Activated T-helper 17 cell treated with anti-CD3 and anti-CD28 coated beads, Interleukin-2, amount 50 U/mL, for 72 hours (primary cell): ENCODE measurements around the gene GID8. TPM values are rescaled to one million over a fixed set of nuclear protein-coding genes. Genes with fewer than 3 reads are reported as not detected.
"Not testable (repeated sequence)": the region's sequence is repeated elsewhere in the genome, so short reads cannot be mapped to it uniquely, and the experiment has no call there.

ENCODE experiments used
- ATAC-seq: fragments of 150-1000 bp; cut with Tn5 transposase; replicated peaks from 2 replicates; pipeline ENCODE4 v1.10.0; 2021; ENCODE audit warnings: mild to moderate bottlenecking, moderate library complexity
- H3K27ac Mint-ChIP-seq: one replicate; pipeline ENCODE4 v1.8.0; 2022; ENCODE audit warnings: mixed read lengths
- H3K27me3 Mint-ChIP-seq: one replicate; pipeline ENCODE4 v1.8.0; 2022; ENCODE audit warnings: mixed read lengths
- H3K36me3 Mint-ChIP-seq: one replicate; pipeline ENCODE4 v1.8.0; 2022; ENCODE audit warnings: low read depth, mild to moderate bottlenecking, mixed read lengths
- H3K4me1 Mint-ChIP-seq: one replicate; pipeline ENCODE4 v1.8.0; 2022; ENCODE audit warnings: mixed read lengths
- H3K4me3 Mint-ChIP-seq: one replicate; pipeline ENCODE4 v1.8.0; 2022; ENCODE audit warnings: mild to moderate bottlenecking, mixed read lengths
- H3K9me3 Mint-ChIP-seq: one replicate; pipeline ENCODE4 v1.8.0; 2022; ENCODE audit warnings: mixed read lengths
- total RNA-seq, 2 donors: library from RNA; stranded (reverse); gene quantifications; one replicate each; pipeline ENCODE4 v1.2.3, GENCODE V29; 2022

Gene GID8
- total RNA-seq, 2 donors from 2014 or later = 32.7 to 34.6 TPM

GRCh38 chr20:62960446-62961309 lies 22.7 kb downstream of the GID8 start:
- not testable (repeated sequence) for H3K36me3 Mint-ChIP-seq, H3K27me3 Mint-ChIP-seq, H3K9me3 Mint-ChIP-seq, ATAC-seq, H3K4me1 Mint-ChIP-seq, H3K4me3 Mint-ChIP-seq, H3K27ac Mint-ChIP-seq

- H3K27ac Mint-ChIP-seq = no peak overlapping the region
- no peaks in the 10 kb centered on the region for H3K9me3 Mint-ChIP-seq
- no peaks in the 10 kb centered on the region for H3K27me3 Mint-ChIP-seq
- no peak for ATAC-seq
- no peak overlapping the region for H3K4me3 Mint-ChIP-seq
- H3K36me3 Mint-ChIP-seq = no peaks in the 10 kb centered on the region
- no peaks in the 10 kb centered on the region for H3K4me1 Mint-ChIP-seq
Observed at GRCh38 chr20:62961310-62961783, 23.4 kb downstream of the GID8 start.

GRCh38 chr20:62961799-62962198 lies 23.9 kb downstream of the GID8 start:
- no peak overlapping the region for H3K4me3 Mint-ChIP-seq
- ATAC-seq = no peak
- H3K27ac Mint-ChIP-seq = no peak overlapping the region
- no peaks in the 10 kb centered on the region for H3K36me3 Mint-ChIP-seq
- no peaks in the 10 kb centered on the region for H3K4me1 Mint-ChIP-seq
- H3K27me3 Mint-ChIP-seq = no peaks in the 10 kb centered on the region
- H3K9me3 Mint-ChIP-seq = no peaks in the 10 kb centered on the region

GRCh38 chr20:62962221-62962879 lies 24.4 kb downstream of the GID8 start:
- Mint-ChIP-seq H3K27me3 (no peaks in the 10 kb centered on the region), H3K4me3 (no peak overlapping the region), H3K36me3 (no peaks in the 10 kb centered on the region), H3K4me1 (no peaks in the 10 kb centered on the region), H3K27ac (no peak overlapping the region), H3K9me3 (no peaks in the 10 kb centered on the region)
- ATAC-seq = no peak

- Mint-ChIP-seq H3K36me3 (no peaks in the 10 kb centered on the region), H3K27ac (no peak overlapping the region), H3K4me3 (no peak overlapping the region), H3K27me3 (no peaks in the 10 kb centered on the region), H3K9me3 (no peaks in the 10 kb centered on the region), H3K4me1 (no peaks in the 10 kb centered on the region)
- ATAC-seq = no peak
Observed at GRCh38 chr20:62962891-62963613, 25.1 kb downstream of the GID8 start.

- Mint-ChIP-seq H3K9me3 (no peaks in the 10 kb centered on the region), H3K27me3 (no peaks in the 10 kb centered on the region), H3K36me3 (no peaks in the 10 kb centered on the region), H3K4me3 (no peak overlapping the region), H3K27ac (no peak overlapping the region), H3K4me1 (no peaks in the 10 kb centered on the region)
- ATAC-seq = no peak
Observed at GRCh38 chr20:62963614-62964397, 25.9 kb downstream of the GID8 start.

- Mint-ChIP-seq H3K4me1 (no peaks in the 10 kb centered on the region), H3K36me3 (no peaks in the 10 kb centered on the region), H3K27me3 (no peaks in the 10 kb centered on the region), H3K4me3 (no peak overlapping the region), H3K9me3 (no peaks in the 10 kb centered on the region), H3K27ac (no peak overlapping the region)
- ATAC-seq = no peak
Observed at GRCh38 chr20:62964700-62965099, 26.8 kb downstream of the GID8 start.

GRCh38 chr20:62965363-62965771 lies 27.4 kb downstream of the GID8 start:
- no peak overlapping the region for H3K27ac Mint-ChIP-seq
- no peaks in the 10 kb centered on the region for H3K27me3 Mint-ChIP-seq
- no peaks in the 10 kb centered on the region for H3K36me3 Mint-ChIP-seq
- H3K9me3 Mint-ChIP-seq = no peaks in the 10 kb centered on the region
- no peaks in the 10 kb centered on the region for H3K4me1 Mint-ChIP-seq
- H3K4me3 Mint-ChIP-seq = no peak overlapping the region
- no peak for ATAC-seq

- Mint-ChIP-seq H3K9me3 (no peaks in the 10 kb centered on the region), H3K4me1 (peaks cover 1% of the 10 kb centered on the region), H3K4me3 (no peak overlapping the region), H3K27me3 (peaks cover 4% of the 10 kb centered on the region), H3K36me3 (no peaks in the 10 kb centered on the region), H3K27ac (no peak overlapping the region)
- ATAC-seq = no peak
Observed at GRCh38 chr20:62966212-62967148, 28.5 kb downstream of the GID8 start.

GRCh38 chr20:62967149-62967501 lies 29.2 kb downstream of the GID8 start:
- no peak overlapping the region for H3K4me3 Mint-ChIP-seq
- no peak for ATAC-seq
- H3K27ac Mint-ChIP-seq = no peak overlapping the region
- H3K4me1 Mint-ChIP-seq = peaks cover 8% of the 10 kb centered on the region
- H3K36me3 Mint-ChIP-seq = no peaks in the 10 kb centered on the region
- H3K27me3 Mint-ChIP-seq = peaks cover 10% of the 10 kb centered on the region
- no peaks in the 10 kb centered on the region for H3K9me3 Mint-ChIP-seq

GRCh38 chr20:62967628-62968351 lies 29.8 kb downstream of the GID8 start:
- ATAC-seq = no peak
- Mint-ChIP-seq H3K4me1 (peaks cover 13% of the 10 kb centered on the region), H3K36me3 (no peaks in the 10 kb centered on the region), H3K27ac (no peak overlapping the region), H3K9me3 (no peaks in the 10 kb centered on the region), H3K4me3 (no peak overlapping the region), H3K27me3 (peaks cover 14% of the 10 kb centered on the region)

- H3K36me3 Mint-ChIP-seq = no peaks in the 10 kb centered on the region
- H3K27ac Mint-ChIP-seq = no peak overlapping the region
- no peak for ATAC-seq
Observed at GRCh38 chr20:62968378-62969178, 30.6 kb downstream of the GID8 start.

More at GRCh38 chr20:62968378-62969178, 30.6 kb downstream of the GID8 start:
- H3K27me3 Mint-ChIP-seq = peaks cover 14% of the 10 kb centered on the region
- peaks cover 13% of the 10 kb centered on the region for H3K4me1 Mint-ChIP-seq
- H3K9me3 Mint-ChIP-seq = no peaks in the 10 kb centered on the region
- H3K4me3 Mint-ChIP-seq = no peak overlapping the region
